Measurements from ENCODE around the gene ARID1B. TPM values are rescaled to one million over a fixed set of nuclear protein-coding genes. Genes with fewer than 3 reads are reported as not detected.

Gene ARID1B
- total RNA-seq, 2 donors from 2014 or later: 92.3 to 129 TPM

GRCh38 chr6:157224178-157224950 is 447.2 kb downstream of the ARID1B start:
- no peak overlapping the region for H3K27ac Mint-ChIP-seq
- H3K36me3 Mint-ChIP-seq: no peaks in the 10 kb centered on the region
- H3K27me3 Mint-ChIP-seq: peaks cover 0 to 9% of the 10 kb centered on the region in 2 donors
- peaks cover 12 to 23% of the 10 kb centered on the region in 2 donors for H3K4me1 Mint-ChIP-seq (ENCODE audit: low read depth in 2 of 2)
- no peak for DNase-seq (ENCODE audit: low spot score)
- H3K4me3 Mint-ChIP-seq: no peak overlapping the region
- H3K9me3 Mint-ChIP-seq: no peaks in the 10 kb centered on the region
- ATAC-seq: no peak

GRCh38 chr6:157224951-157225574 is 447.9 kb downstream of the ARID1B start:
- Mint-ChIP-seq H3K4me3 (no peak overlapping the region), H3K36me3 (no peaks in the 10 kb centered on the region), H3K9me3 (no peaks in the 10 kb centered on the region), H3K4me1 (ENCODE audit: low read depth in 2 of 2) (peaks cover 12 to 23% of the 10 kb centered on the region in 2 donors), H3K27ac (no peak overlapping the region), H3K27me3 (peaks cover 0 to 9% of the 10 kb centered on the region in 2 donors)
- ATAC-seq (no peak), DNase-seq (ENCODE audit: low spot score) (no peak)

- peaks cover 12 to 23% of the 10 kb centered on the region in 2 donors for H3K4me1 Mint-ChIP-seq (ENCODE audit: low read depth in 2 of 2)
- H3K27ac Mint-ChIP-seq: no peak overlapping the region
- no peaks in the 10 kb centered on the region for H3K36me3 Mint-ChIP-seq
- no peak overlapping the region for H3K4me3 Mint-ChIP-seq
- peaks cover 0 to 9% of the 10 kb centered on the region in 2 donors for H3K27me3 Mint-ChIP-seq
- no peaks in the 10 kb centered on the region for H3K9me3 Mint-ChIP-seq
- DNase-seq (ENCODE audit: low spot score) (no peak), ATAC-seq (no peak)
Measured at GRCh38 chr6:157225575-157225995, 448.4 kb downstream of the ARID1B start.

GRCh38 chr6:157226026-157226625 is 448.9 kb downstream of the ARID1B start:
- H3K4me3 Mint-ChIP-seq: no peak overlapping the region
- H3K9me3 Mint-ChIP-seq: no peaks in the 10 kb centered on the region
- DNase-seq (ENCODE audit: low spot score): no peak
- H3K36me3 Mint-ChIP-seq: no peaks in the 10 kb centered on the region
- H3K4me1 Mint-ChIP-seq (ENCODE audit: low read depth in 2 of 2): peaks cover 12 to 23% of the 10 kb centered on the region in 2 donors
- ATAC-seq: no peak
- H3K27me3 Mint-ChIP-seq: peaks cover 0 to 9% of the 10 kb centered on the region in 2 donors
- H3K27ac Mint-ChIP-seq: no peak overlapping the region

GRCh38 chr6:157226761-157227160 is 449.6 kb downstream of the ARID1B start:
- Mint-ChIP-seq H3K27ac (no peak overlapping the region), H3K9me3 (no peaks in the 10 kb centered on the region), H3K36me3 (no peaks in the 10 kb centered on the region), H3K4me3 (no peak overlapping the region), H3K27me3 (peaks cover 0 to 10% of the 10 kb centered on the region in 2 donors), H3K4me1 (ENCODE audit: low read depth in 2 of 2) (peaks cover 6 to 17% of the 10 kb centered on the region in 2 donors)
- no peak for DNase-seq (ENCODE audit: low spot score)
- no peak for ATAC-seq

- no peaks in the 10 kb centered on the region for H3K9me3 Mint-ChIP-seq
- no peak overlapping the region for H3K4me3 Mint-ChIP-seq
Measured at GRCh38 chr6:157227202-157228166, 450.3 kb downstream of the ARID1B start.

GRCh38 chr6:157228426-157229131 is 451.4 kb downstream of the ARID1B start:
- Mint-ChIP-seq H3K27me3 (peaks cover 9 to 21% of the 10 kb centered on the region in 2 donors), H3K4me3 (no peak overlapping the region), H3K27ac (no peak overlapping the region), H3K9me3 (no peaks in the 10 kb centered on the region), H3K4me1 (ENCODE audit: low read depth in 2 of 2) (peaks cover 0 to 9% of the 10 kb centered on the region in 2 donors), H3K36me3 (no peaks in the 10 kb centered on the region)
- ATAC-seq (peak in 1 of 2 donors; percentile 15), DNase-seq (ENCODE audit: low spot score) (no peak)

More at GRCh38 chr6:157227202-157228166, 450.3 kb downstream of the ARID1B start:
- Mint-ChIP-seq H3K27me3 (peaks cover 0 to 12% of the 10 kb centered on the region in 2 donors), H3K27ac (no peak overlapping the region), H3K36me3 (no peaks in the 10 kb centered on the region), H3K4me1 (ENCODE audit: low read depth in 2 of 2) (peaks cover 2 to 15% of the 10 kb centered on the region in 2 donors)
- ATAC-seq (no peak), DNase-seq (ENCODE audit: low spot score) (no peak)

- no peak overlapping the region for H3K27ac Mint-ChIP-seq
- H3K36me3 Mint-ChIP-seq: no peaks in the 10 kb centered on the region
- DNase-seq (ENCODE audit: low spot score) (no peak), ATAC-seq (no peak)
- no peak overlapping the region for H3K4me3 Mint-ChIP-seq
- H3K27me3 Mint-ChIP-seq: peaks cover 15 to 27% of the 10 kb centered on the region in 2 donors
- H3K4me1 Mint-ChIP-seq (ENCODE audit: low read depth in 2 of 2): peaks cover 0 to 9% of the 10 kb centered on the region in 2 donors
- H3K9me3 Mint-ChIP-seq: no peaks in the 10 kb centered on the region
Measured at GRCh38 chr6:157229132-157229618, 452.0 kb downstream of the ARID1B start.

GRCh38 chr6:157229713-157230112 is 452.5 kb downstream of the ARID1B start:
- H3K4me1 Mint-ChIP-seq (ENCODE audit: low read depth in 2 of 2): peaks cover 3 to 11% of the 10 kb centered on the region in 2 donors
- H3K27me3 Mint-ChIP-seq: peaks cover 20 to 29% of the 10 kb centered on the region in 2 donors
- ATAC-seq: no peak
- no peaks in the 10 kb centered on the region for H3K36me3 Mint-ChIP-seq
- no peak overlapping the region for H3K27ac Mint-ChIP-seq
- H3K4me3 Mint-ChIP-seq: no peak overlapping the region
- no peaks in the 10 kb centered on the region for H3K9me3 Mint-ChIP-seq
- DNase-seq (ENCODE audit: low spot score): no peak

- no peak overlapping the region for H3K27ac Mint-ChIP-seq
- H3K9me3 Mint-ChIP-seq: no peaks in the 10 kb centered on the region
- no peak for ATAC-seq
- peaks cover 11 to 18% of the 10 kb centered on the region in 2 donors for H3K4me1 Mint-ChIP-seq (ENCODE audit: low read depth in 2 of 2)
- peaks cover 30 to 37% of the 10 kb centered on the region in 2 donors for H3K27me3 Mint-ChIP-seq
- no peaks in the 10 kb centered on the region for H3K36me3 Mint-ChIP-seq
- no peak for DNase-seq (ENCODE audit: low spot score)
- no peak overlapping the region for H3K4me3 Mint-ChIP-seq
Measured at GRCh38 chr6:157230910-157231309, 453.7 kb downstream of the ARID1B start.

- no peaks in the 10 kb centered on the region for H3K36me3 Mint-ChIP-seq
- H3K4me1 Mint-ChIP-seq (ENCODE audit: low read depth in 2 of 2): peaks cover 14 to 17% of the 10 kb centered on the region in 2 donors
- no peaks in the 10 kb centered on the region for H3K9me3 Mint-ChIP-seq
- no peak overlapping the region for H3K4me3 Mint-ChIP-seq
- H3K27ac Mint-ChIP-seq: no peak overlapping the region
- H3K27me3 Mint-ChIP-seq: peaks cover 30 to 37% of the 10 kb centered on the region in 2 donors
- DNase-seq (ENCODE audit: low spot score): no peak
- no peak for ATAC-seq
Measured at GRCh38 chr6:157232161-157232895, 455.1 kb downstream of the ARID1B start.

GRCh38 chr6:157233156-157233555 is 456.0 kb downstream of the ARID1B start:
- DNase-seq (ENCODE audit: low spot score) (no peak), ATAC-seq (no peak)
- Mint-ChIP-seq H3K9me3 (peaks cover 2% of the 10 kb centered on the region), H3K4me1 (ENCODE audit: low read depth in 2 of 2) (peaks cover 16 to 18% of the 10 kb centered on the region in 2 donors), H3K4me3 (no peak overlapping the region), H3K27me3 (peaks cover 30 to 37% of the 10 kb centered on the region in 2 donors), H3K27ac (no peak overlapping the region), H3K36me3 (peaks cover 3% of the 10 kb centered on the region)

Measured in natural killer cell treated with Interleukin-12 subunit alpha and Interleukin-12 subunit beta and Interleukin-15 and Interleukin-18, amount 100 ng/mL, for 72 hours (primary cell).